HG02943 (cell line): Measurements from ENCODE around the gene NOS2.
A peak's percentile ranks its signal among the peaks of the same experiment; 100 is the strongest.

Experiments used
- ATAC-seq: cut with Tn5 transposase; IDR thresholded peaks from one replicate; pipeline ENCODE4 v1.9.1; 2021; ENCODE audit warnings: mild to moderate bottlenecking, low read depth, moderate library complexity; ENCODE audit not compliant: unreplicated experiment

Gene NOS2

DNA sequence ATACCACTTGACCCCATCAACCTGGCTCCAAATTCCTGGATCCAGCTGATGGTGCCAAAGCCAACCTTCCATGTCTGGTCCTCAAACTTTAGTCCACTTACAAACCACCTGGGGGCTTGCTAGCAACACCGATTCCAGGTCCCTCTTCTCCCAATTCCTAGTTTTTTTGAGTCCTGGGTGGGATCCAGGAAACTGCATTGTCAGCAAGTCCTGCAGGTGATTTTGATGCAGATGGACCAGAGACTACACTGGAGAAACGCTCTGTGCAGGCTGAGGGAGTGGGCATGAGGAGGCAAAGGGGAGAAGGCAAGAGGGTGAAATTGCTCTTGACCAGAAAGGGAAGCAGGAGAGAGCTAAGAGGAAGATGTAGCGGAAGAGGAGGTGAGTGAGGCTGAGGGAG is 21.0 kb upstream of the NOS2 start:
- ATAC-seq, result no peak

DNA sequence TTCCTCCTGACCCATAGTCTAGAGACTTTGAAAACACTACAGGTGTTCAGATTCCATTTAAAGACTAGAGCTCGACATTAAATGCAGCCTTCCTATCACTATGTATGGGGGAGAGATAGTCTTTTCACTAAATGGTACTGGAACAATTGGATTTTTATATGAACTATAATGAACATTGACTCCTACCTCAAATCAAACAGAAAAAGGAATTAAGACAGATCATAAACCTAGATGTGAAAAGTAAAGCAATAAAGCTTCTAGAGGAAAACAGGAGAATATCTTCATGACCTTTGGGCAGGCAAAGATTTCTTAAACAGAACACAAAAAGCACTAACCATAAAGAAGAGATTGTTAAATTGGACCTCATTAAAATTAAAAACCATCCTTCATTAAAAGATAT is 18.8 kb upstream of the NOS2 start:
- no peak for ATAC-seq

DNA sequence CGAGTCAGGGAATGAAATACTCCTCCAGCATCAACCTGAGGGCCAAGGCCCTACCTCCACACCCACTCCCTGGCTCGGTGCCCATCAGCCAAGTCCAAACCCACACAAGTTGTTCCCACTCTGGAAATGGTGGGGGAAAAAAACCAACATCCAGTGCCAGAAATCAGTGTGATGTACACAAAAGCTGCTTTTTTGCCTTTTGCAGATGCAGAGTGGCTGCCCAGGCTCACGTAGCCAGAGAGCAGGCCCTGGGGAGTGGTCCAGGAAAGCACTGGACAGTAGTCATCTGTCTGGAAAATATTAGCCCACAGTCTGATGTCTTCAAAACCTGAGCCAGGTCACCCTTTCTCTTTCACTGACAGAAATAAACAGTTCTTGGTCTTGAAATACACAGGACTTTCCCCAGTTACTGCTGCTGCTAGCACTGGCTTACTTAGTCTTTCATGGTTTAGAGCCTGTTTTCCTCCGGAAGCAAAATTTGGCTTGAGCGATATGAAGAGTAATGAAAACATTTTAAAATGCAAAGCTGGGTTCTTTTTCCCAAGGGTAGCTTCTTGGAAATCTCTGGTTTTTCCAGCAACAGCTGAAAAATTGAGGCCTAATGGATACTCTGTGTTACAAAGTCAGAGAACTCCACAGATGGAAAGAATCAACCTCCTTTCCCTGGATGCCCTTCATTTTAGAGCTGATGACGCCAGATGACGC is 18.2 kb upstream of the NOS2 start:
- ATAC-seq, result no peak

DNA sequence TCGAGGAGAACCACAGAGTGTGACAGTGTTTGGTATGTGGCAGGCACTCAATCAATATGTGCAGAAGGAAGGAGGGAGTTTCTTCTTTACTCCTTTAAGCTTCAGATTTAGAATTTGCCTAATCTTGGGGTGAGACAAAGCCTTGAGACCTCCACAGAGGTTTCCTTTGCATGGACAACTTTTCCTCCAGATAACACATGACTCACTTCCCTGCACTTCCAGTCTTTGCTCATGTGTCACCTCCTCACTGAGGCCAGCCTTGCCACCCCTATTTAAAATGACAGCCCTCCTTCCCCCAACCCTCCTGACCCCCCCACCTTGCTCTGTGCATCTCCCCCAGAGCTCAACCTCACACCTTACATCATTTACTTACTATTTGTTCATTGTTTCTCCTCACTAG is 17.4 kb upstream of the NOS2 start:
- ATAC-seq, result no peak

DNA sequence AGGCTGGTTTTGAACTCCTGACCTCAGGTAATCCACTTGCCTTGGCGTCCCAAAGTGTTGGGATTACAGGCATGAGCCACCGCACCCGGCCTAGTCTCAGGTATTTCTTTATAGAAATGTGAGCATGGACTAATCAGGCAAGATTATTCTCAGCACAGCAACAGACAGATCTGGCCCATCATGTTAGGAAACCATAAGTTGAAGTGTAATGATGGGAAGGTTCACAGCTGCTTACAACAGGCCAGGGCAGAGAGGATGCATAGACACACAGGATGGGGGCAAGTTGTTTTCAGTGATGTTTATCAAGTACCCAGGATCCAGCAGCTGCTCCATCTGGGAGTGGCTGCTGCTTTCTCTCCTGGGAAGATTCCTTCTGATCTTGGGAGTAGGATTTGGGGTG is 16.6 kb upstream of the NOS2 start:
- no peak for ATAC-seq

DNA sequence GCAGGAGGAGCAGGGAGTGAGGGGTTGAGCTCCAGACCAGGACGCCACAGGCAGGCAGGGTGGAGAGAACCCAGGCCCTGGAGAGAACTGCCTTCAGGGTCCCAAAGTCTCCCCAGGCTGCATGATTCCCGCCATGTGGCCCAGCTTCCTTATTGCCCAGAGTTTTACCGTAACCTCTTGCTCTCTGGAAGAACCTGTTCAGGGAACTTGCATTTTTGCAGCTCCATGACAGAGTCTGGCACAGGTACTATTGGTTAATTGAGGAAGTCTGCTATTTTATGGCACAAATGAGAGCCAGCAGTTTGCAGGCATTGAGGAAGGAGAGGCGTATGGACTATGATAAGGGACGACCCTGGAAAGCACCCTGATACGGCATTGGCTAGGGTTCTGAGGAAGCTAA is 11.6 kb upstream of the NOS2 start:
- ATAC-seq, result no peak

DNA sequence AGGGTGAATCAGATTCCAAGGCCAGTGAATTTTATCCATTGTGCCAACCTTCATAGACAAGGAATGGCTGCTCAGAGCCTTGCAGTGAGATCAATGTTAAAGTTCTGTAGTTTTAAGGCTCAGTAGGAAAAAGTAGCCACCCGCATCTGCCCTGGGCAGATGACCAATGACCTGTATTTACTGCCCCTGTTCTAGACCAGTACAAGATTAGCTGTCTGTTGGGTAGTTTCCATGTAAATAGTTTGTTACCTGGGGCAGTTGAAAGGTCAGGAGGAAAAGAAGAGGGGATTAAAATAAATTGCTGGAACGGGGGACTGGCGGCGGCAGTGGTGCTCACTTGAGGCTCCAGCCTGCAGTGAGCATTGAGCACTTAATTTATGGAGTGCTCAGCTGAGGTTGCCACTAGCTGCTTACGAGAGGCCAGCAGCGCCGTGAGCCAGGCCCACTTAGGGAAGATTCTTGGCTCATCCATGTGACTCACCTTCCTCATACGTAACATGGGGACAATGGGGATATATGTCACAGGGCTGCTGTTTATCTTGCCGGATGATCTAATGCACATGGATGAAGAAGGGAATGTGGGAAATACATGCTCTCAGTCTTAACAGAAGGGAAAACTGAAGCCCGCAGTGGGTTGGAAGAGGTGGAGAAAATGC is 10.7 kb upstream of the NOS2 start:
- ATAC-seq, result no peak

DNA sequence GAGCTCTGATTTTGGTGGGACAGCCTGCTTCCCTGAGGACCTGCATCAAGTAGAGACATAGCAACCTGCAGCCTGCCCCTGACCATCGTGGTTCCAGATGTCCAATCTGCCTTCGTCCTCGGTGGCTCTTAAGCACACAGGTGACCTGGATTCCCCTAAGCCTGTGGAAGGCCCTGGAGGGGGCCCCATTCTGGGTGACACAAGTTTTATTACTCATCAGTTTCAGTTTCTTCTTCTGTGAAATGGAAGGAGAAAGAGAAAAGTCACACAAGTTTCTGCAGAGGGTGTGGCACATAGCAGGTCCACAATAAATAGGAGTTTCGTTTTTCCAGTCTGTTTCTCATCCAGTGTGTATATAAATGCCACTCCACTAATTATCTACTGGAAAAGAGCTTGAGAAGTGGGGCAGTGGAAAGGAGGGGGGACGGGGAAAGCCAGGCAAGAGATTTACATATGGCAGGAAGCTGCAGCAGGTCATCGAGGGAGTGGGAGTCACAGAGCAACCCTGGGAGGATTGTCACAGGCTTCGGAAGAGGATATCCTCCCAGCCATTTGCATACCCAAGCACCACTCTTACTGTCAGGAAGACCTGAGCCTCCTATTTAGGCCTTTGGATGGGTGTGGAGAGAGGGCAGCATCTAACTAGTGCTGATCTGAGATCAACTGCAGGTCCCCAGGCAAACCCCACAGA is 10.0 kb upstream of the NOS2 start:
- ATAC-seq, result no peak

DNA sequence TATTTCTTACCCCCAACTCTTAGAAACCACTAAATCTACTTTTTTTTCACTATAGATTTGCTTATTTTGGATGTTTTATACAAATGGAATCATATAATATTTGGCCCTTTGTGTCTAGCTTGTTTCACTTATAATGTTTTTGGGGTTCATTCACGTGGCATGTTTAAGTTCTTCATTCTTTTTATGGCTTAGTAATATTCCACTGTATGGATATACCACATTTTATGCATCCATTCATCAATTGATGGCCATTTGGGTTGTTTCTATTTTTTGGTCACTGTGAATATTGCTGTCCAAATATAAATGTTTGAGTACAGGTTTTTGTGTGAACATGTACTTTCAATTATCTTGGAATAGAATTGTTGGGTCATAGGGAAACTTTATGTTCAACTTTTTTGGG is 9.2 kb upstream of the NOS2 start:
- ATAC-seq, result no peak

DNA sequence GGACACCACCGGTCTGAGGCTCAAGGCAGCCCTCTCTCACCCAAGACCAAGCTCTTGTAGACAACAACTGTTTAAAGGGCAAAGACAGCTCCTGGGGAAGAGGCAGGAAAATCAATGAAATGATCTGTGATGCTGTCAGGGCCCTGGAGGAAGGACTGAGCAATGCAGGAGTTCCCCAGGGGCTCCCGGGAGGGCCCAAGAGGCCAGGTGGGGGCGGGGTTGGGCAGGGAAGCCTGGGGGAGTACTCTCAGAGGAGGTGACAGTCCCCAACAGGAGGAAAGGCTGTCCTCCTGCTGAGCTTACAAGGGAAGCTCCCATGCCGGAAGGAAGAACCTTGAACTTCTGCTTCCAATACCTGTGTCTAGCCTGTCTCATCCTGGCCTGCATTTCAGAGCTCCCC is 8.3 kb upstream of the NOS2 start:
- no peak for ATAC-seq

DNA sequence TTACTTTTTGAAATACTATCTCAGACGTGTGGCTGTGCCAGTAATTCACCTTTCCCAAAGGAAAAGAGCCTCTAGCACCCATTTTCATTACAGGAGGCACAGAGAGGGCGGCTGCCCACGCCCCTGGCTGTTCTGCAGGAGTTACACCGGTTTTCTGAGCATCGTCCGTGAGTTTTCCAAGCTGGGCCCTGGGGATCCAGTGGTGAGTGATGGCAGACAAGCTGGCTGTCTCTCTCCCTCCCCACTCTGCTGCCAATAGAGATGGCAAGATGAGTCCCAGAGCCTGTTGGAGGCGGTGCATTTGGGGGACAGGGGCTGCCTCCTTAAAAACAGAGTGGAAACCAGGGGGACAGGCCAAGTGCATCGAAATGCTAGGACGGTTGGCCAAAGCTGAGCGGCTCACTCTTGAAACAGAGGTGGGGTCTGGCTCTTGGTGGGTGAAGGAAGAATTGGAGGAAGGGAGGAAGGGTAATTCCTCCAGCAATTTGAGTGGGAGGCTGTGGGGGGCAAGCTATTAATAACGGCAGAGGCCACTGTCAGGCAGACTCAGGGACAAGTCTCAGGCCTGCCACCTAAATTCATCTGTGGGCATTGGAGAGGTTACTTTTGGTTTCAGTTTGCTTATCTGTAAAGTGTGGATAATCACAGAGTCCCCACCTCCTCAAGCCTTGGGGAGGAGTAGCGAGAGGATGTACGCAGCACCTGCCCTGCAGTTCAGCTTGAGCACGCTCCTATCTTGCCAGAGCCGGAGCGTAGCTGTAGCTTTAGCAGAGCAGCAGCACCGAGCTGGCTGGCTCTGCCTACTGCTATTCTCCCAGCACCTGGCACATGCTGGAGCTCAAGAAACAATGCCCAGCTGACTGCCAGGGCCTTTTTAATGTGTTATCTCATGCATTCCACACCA is 7.5 kb upstream of the NOS2 start:
- ATAC-seq, result peak; percentile 64

DNA sequence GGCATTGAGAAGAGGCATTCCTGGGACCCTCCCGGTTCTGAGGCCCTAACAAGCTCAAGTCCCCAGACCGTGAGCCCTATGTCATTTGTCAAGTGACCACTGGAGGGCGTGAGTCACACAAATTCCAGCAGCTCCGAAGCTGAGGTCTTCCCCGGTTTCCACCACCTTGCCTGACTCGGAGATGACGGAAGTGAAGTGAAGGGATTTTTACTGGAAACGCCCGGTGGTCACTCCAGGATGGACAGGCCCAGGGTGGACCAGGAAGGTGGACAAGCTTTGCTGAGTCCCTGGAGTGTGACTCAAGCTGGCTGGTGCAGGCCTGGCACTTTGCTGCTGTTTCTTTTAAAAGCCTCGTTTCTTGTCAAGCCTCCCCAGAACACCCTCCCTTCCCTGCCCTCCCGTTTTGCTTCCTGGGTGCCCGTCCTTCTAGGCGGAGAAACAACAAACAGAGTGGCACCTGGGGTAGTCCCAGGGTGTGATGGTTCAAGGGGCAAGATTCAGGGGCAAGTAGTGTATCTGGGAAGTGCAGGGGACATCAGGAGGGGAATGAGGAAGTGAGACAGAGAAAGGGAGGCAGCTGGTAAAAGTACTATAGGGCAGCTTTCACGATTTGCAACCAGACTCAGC is 5.3 kb upstream of the NOS2 start:
- ATAC-seq, result no peak

DNA sequence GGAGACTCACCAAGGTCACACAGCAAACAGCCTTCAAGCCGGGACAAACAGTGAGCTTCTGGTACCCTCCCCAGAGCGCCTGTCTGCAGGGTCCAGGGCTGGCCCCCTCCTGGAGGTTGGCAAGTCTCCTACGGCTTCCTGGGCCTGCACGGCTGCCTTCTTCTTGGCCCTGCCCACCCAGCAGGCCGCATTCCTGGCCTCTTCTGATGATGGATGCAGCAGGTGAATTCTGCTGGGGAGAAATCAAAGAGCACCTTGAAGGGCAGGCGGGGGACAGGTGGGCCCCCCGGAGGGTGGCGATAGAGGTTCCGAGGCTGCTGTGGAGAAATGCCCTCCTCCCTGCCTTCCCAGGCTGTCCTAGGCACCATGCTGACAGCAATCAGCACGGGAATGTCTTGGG is 3.8 kb upstream of the NOS2 start:
- no peak for ATAC-seq

DNA sequence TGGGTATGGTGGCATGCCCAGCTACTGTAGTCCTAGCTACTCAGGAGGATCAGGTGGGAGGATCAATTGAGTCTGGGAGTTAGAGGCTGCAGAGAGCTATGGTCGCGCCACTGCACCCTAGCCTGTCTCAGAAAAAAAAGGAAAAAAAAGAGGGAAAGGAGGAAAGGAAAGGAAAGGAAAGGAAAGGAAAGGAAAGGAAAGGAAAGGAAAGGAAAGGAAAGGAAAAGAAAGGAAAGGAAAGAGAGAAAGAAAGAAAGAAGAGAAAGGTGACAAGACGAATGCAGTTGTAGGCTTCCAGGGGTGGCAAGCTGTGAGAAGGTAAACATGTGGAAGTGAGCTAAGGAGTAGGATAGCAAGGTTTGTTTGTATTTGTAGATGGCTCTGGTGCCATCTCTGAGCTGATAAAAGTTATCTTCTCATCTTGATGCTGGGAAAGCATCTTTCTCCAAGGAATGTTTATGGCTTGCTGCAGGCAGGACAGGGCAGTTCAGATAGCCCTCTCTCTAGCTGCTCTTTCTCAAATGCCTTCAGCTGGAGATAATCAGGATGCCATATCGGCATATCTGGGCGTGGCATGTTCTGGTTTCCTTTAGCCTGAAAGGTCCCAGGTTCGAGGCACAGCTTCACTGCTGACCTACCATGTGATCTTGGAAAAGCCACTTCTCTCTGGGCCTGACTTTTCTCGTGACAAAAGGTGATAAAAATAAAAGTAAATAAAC is 2.8 kb upstream of the NOS2 start:
- no peak for ATAC-seq

DNA sequence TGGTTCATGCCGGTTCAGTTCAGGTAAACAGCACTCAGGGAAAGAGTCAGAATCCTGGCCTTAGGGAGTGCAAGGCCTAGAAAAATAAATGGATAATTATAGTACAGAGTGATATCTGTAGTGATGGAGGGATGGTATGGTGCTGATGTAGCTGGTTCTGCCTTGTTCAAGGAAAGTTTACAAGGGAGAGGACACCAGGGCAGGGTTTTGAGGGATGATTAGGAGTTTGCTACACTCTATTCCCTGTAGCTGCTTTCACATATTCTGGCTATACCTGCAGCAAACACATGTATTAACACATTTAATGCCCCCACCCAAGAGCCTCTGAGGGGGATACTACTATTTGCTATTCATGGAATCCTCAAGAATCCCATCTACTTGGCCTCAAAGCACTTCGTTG is 1.7 kb upstream of the NOS2 start:
- no peak for ATAC-seq

DNA sequence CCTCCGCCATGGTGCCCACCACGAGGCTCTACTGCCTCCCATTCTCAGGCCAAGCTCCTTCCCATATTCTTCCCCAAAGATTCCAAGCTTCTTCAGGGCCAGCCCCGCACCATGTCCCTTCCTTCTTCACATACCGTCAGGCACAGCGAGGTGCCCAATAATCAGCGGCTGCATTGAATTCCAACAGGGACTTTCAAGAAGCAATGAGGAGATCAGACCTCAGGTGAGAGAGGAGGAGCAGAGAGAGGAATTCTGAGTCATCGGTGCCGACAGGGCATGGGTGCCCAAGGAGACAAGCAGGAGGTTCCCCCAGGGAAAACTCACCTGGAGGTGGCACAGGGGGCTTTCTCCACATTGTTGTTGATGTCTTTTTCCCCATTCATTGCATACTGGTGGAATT is 2.0 kb downstream of the NOS2 start:
- ATAC-seq, result no peak

DNA sequence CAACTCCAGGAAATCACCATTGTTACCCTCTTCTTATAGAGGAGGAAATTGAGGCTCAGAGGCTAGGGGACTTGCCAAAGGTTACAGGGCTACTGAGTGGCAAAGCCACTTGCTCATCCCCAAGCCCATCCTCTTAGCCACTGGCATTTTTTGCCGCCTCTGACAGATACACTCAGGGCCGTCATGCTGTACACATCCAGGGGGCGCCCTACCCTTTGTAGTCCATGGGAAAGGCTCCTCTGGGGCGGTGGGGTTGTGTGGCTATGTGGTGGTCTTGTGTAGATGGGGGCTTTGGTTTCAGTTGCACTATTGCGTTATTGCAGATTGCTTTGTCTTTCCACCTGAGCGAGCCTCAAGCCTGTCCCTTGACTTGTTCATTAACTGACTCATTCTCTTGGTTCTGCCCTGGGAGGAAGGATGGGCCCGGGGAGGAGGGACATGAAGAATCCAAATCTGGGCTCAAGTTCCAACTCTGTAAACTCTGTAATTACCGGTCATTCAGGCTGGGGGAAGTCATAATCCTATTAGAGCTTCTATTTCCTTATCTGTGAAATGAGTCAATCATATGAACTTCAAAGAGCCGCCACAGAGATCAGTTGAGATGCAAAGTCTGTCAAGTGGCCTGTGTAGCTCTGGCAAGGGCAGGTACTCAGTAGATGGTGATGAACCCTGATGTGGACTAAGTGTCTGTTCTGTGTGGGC is 2.8 kb downstream of the NOS2 start:
- ATAC-seq, result no peak

DNA sequence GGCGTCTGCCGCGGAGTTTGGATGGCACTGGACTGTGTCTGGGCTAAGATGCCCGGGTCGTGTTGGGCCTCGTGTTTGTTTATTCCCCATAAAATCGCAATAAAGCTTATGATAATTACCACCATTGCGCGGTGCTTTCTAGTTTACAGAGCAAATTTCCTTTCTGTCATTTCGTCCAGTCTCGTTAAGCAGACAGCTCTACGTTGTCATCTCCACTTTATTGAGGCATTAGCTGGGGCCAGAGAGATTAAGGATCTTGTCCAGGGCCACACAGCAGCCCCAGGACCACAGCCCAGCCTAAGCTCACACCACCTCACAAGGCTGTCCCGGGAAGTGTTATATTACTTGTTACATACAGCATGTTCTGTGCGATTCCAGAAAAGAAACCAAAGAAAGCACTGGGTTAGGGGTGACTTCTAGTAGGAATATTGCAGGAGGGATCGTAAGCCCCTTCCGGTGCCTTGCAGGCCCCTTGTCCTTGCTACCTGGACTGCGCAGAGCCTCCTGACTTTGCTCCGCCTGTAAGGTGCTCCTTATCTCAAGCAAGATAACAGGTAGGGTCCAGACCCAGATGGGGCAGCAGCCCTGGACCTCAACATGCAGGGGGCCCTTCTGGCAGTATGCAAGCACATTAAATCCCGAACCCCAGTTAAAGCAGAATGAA is 6.3 kb downstream of the NOS2 start:
- ATAC-seq, result no peak
